Psoas muscle (tissue), 8 donors: ENCODE measurements around the gene PCGF3. TPM values are rescaled to one million over a fixed set of nuclear protein-coding genes. Genes with fewer than 3 reads are reported as not detected.
A peak's percentile ranks its signal among the peaks of the same experiment; 100 is the strongest.

Source experiments
- ATAC-seq, 4 donors: fragments of 200-7000 bp; cut with Tn5 transposase; one replicate each; pipeline ENCODE4 v1.9.1; 2020; ENCODE audit warnings: moderate library complexity in 3 of 4, mild to moderate bottlenecking in 2 of 4
- DNase-seq, 2 donors: peaks; one replicate each; pipeline ENCODE4 v3.0.0-alpha.2; 2020
- H3K27ac ChIP-seq: fragments of 200-600 bp; one replicate; pipeline ENCODE4 v1.8.0; 2022
- H3K27me3 ChIP-seq, 3 donors: fragments of 200-600 bp in 1 of 3; one replicate each; pipeline versions ENCODE4 v1.6.1 to v1.8.0; 2013 to 2022; ENCODE audit warnings: low read length in 2 of 3, mild to moderate bottlenecking in 2 of 3, moderate library complexity in 1 of 3; ENCODE audit not compliant: insufficient read depth in 3 of 3
- H3K36me3 ChIP-seq, 2 donors: fragments of 200-600 bp in 1 of 2; one replicate each; pipeline versions ENCODE4 v1.6.1 to v1.8.0; 2013 to 2022; ENCODE audit warnings: low read depth in 1 of 2, mild to moderate bottlenecking in 1 of 2, moderate library complexity in 1 of 2; ENCODE audit not compliant: insufficient read depth in 1 of 2
- H3K4me1 ChIP-seq: fragments of 200-600 bp; one replicate; pipeline ENCODE4 v1.8.0; 2022
- H3K4me3 ChIP-seq: fragments of 200-600 bp; one replicate; pipeline ENCODE4 v1.8.0; 2022; ENCODE audit warnings: mild to moderate bottlenecking
- H3K9me3 ChIP-seq: fragments of 200-600 bp; one replicate; pipeline ENCODE4 v1.8.0; 2022
- WGBS, 3 donors: extraction: QIAGEN DNeasy Blood & Tissue Kit; methylation state at CpG; one replicate each; pipeline versions ENCODE4 v1.1.6 to v1.1.7; 2013; 5-methylcytosine and 5-hydroxymethylcytosine counted together
- intact Hi-C, 2 donors: fragments of 100-400 bp; cut with DNase I; formaldehyde crosslinking; loops; one replicate each; pipeline versions ENCODE4 v1.11.0 to v1.14.2; 2022
- polyA plus RNA-seq, 3 donors: library from polyadenylated mRNA; stranded (reverse); fragments of 200-250 nt; gene quantifications; one replicate each; pipeline ENCODE4 v1.2.3, GENCODE V29; 2013
- total RNA-seq, 4 donors: library from RNA; stranded (reverse); fragmentation: NEBNext Ultra II Directional in 2 of 4; extraction: Animal tissue kit (Norgen Biotek cat#: 25700) in 2 of 4; gene quantifications; one replicate each; pipeline versions ENCODE4 v1.2.1 to v1.2.4, GENCODE V29; 2021 to 2023
- TF ChIP-seq, protein P1 (sequence below): fragments of 200-600 bp; IDR thresholded peaks from one replicate; pipeline ENCODE4 v1.8.0; 2022; ENCODE audit warnings: antibody characterized with exemption
- donor health status: healthy with polysubstance abuse.
- donor health status: DM: no; HTN: no; CAD: no; lungs with moderate emphysema.
- donor health status: Bipolar disorder and iron deficiency.
- donor health status: healthy.
- donor health status: DM: yes; HTN: yes; CAD: no.
- donor health status: DM: no; HTN: no; CAD: no.
- donor health status: DM: no; HTN: no; CAD: no.
- donor health status: DM: yes; HTN: yes; CAD: no.

Gene PCGF3
- total and polyA plus RNA-seq, 7 donors: 10.9 to 19.2 (median 15.1) TPM

DNA sequence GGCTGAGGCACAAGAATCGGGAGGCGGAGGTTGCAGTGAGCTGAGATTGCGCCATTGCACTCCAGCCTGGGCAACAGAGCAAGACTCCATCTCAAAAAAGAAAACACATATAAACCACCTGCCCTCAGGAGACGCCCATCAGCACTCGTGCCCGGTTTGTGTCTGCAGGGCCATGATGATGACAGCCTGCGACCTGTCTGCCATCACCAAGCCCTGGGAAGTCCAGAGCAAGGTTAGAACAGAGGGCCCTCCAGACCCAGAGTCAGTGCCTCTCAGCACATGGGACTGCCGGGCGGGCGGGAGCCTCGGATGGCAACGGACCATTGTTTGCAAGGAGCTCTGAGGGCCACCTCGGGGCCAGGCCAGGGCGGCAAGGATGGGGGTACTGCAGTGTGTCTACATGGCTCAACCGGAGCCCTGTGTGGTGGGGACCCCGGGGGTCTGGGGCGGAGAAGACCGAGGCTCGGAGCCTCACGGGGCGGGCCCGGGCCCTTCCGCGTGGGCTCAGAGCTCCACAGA, 40.9 kb upstream of the PCGF3 start:
- H3K9me3 ChIP-seq: no peaks in the 10 kb centered on the region
- no peaks in the 10 kb centered on the region for H3K4me1 ChIP-seq
- DNase-seq: peak in 1 of 2 donors; percentile 45
- intact Hi-C loops: no loop called here
- ATAC-seq: no peak
- H3K4me3 ChIP-seq: no peak overlapping the region
- no peaks in the 10 kb centered on the region for H3K36me3 ChIP-seq
- peaks cover 0 to 49% (median 12%) of the 10 kb centered on the region in 3 donors for H3K27me3 ChIP-seq
- TF ChIP-seq, protein P1, sequence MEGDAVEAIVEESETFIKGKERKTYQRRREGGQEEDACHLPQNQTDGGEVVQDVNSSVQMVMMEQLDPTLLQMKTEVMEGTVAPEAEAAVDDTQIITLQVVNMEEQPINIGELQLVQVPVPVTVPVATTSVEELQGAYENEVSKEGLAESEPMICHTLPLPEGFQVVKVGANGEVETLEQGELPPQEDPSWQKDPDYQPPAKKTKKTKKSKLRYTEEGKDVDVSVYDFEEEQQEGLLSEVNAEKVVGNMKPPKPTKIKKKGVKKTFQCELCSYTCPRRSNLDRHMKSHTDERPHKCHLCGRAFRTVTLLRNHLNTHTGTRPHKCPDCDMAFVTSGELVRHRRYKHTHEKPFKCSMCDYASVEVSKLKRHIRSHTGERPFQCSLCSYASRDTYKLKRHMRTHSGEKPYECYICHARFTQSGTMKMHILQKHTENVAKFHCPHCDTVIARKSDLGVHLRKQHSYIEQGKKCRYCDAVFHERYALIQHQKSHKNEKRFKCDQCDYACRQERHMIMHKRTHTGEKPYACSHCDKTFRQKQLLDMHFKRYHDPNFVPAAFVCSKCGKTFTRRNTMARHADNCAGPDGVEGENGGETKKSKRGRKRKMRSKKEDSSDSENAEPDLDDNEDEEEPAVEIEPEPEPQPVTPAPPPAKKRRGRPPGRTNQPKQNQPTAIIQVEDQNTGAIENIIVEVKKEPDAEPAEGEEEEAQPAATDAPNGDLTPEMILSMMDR: no peak
- 93 to 94% (median 94%) methylated on average over 24 of the region's 24 CpGs for WGBS, 3 donors
- H3K27ac ChIP-seq: no peak overlapping the region

DNA sequence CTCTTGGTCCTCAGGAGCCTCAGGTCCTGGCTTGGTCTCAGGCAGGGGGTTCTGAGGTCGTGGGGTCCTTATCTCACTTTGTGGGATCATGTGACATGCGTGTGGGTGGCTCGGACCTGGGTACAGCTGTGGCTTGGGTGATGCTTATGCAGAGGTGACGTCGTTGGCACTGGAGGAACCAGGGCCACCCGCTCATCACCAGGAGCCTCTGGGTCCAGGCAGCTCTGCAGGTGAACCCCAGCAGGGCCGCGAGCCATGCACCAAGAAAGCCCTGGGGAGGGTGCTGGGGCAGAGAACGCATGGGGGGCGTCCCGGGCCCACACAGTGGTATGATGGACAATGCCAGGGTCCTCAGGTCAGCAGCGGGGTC, 40.3 kb upstream of the PCGF3 start:
- Histone ChIP-seq H3K4me3 (no peak overlapping the region), H3K4me1 (no peaks in the 10 kb centered on the region), H3K27me3 (peaks cover 0 to 49% (median 14%) of the 10 kb centered on the region in 3 donors), H3K9me3 (no peaks in the 10 kb centered on the region), H3K36me3 (peaks cover 0 to under 1% of the 10 kb centered on the region in 2 donors), H3K27ac (no peak overlapping the region)
- TF ChIP-seq, protein P1: no peak
- DNase-seq: peak; percentile 8 to 26
- intact Hi-C loops: no loop called here
- ATAC-seq: no peak
- WGBS, 3 donors: 81 to 85% (median 83%) methylated on average over 12 of the region's 12 CpGs

DNA sequence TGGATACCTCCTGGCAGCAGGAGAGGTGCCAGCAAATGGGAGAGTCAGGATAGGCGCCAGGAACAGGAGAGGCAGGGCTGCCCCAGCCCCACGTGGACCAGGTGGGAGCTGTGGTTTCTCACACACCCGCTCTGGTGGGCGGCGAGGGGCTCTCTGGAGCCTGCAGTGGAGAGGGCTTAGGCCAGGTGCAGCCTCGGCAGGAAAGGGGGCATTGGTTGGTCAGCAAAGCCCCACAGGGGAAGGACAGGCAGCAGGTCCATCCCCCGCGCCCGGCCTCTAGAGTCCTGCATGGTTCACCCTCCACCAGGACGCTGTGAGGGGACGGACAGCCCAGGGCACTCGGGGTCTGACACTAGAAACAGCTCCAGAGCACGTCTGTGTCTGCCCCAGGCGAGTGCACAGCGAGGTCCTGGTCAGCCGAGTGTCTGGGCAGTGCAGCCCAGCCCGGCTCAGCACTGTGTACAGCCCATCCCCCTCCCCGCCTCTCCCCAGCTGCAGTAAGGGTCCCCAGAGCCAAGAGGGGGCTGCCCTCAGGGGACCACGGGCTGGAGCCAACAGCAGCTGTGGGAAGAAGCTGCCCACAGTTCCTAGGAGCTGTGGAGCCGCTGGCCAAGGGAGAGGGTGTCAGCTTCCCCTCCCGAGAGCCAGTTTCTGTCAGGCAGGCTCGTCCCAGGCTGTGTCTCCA, 39.7 kb upstream of the PCGF3 start:
- no peak overlapping the region for H3K4me3 ChIP-seq
- H3K27ac ChIP-seq: no peak overlapping the region
- peaks cover 0 to 5% of the 10 kb centered on the region in 2 donors for H3K36me3 ChIP-seq
- intact Hi-C loops: no loop called here
- H3K9me3 ChIP-seq: no peaks in the 10 kb centered on the region
- H3K27me3 ChIP-seq: peaks cover 0 to 49% (median 13%) of the 10 kb centered on the region in 3 donors
- TF ChIP-seq, protein P1: no peak
- WGBS, 3 donors: 15 to 43% (median 32%) methylated on average over 15 to 22 of the region's 22 CpGs
- no peaks in the 10 kb centered on the region for H3K4me1 ChIP-seq
- DNase-seq: peak in 1 of 2 donors; percentile 53
- ATAC-seq: peak in 3 of 4 donors; percentile 12 to 21 (median 18)

DNA sequence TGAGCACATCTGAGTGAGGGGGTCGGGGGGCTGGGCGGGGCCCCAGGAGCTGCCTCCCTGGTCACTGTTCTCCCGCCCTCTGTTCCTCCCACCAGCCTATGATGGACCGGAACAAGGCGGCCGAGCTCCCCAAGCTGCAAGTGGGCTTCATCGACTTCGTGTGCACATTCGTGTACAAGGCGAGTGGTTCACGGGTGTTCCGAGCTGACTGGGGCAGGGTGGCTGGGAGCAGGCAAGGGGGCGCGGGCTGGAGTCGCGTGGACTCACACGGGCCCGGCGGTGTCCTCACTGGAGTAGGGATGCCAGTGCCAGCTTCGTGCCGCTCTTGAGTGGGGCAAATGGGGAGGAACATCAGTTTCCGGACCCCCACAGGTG, 39.2 kb upstream of the PCGF3 start:
- H3K4me1 ChIP-seq: no peaks in the 10 kb centered on the region
- TF ChIP-seq, protein P1: no peak
- H3K9me3 ChIP-seq: no peaks in the 10 kb centered on the region
- H3K27ac ChIP-seq: no peak overlapping the region
- intact Hi-C loops: no loop called here
- DNase-seq (peak in 1 of 2 donors; percentile 50), ATAC-seq (peak in 1 of 4 donors; percentile 12)
- no peak overlapping the region for H3K4me3 ChIP-seq
- peaks cover 0 to 11% of the 10 kb centered on the region in 2 donors for H3K36me3 ChIP-seq
- WGBS, 3 donors: 38 to 50% (median 39%) methylated on average over 22 of the region's 22 CpGs
- peaks cover 0 to 45% (median 11%) of the 10 kb centered on the region in 3 donors for H3K27me3 ChIP-seq
